Measurements from ENCODE around the gene NDST4.

The NDST4 gene

DNA sequence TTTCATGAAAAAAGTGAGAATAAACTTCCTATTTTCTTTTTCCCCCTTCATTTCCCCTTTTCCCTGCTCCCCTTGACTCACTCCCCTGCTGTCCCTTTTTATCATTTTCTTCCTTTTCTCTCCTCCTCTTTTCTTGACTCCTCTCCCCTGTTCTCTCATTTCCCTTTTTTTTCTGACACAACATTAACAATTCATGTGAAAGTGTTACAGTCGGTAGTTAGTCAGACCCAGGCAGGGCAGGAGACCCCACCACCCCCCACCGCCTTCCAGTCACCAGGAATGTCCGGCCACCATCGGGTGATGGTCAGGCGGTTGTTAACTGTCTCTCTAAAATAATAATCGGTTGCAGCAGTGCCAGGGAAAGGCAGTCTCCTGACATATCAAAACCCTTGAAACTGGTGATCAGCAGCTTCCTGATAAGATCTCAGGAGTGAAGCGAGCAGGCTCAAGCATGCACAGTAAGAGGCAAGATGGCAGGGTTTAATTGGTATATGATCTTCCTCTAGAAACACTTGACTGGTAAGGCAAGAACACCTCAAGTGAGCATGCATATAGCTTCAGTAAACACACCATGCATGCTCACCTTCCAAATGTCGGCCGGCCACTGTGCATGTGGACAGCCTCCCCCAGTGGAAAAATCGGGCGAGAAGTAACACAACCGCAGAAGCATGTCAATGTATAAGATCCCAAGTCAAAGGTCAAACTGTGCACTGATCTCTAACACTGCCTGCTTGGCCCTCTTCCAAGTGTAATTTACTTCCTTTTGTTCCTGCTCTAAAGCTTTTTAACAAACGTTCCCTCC, 191.4 kb downstream of the NDST4 start:
- H3K36me3 ChIP-seq (ENCODE audit: control insufficient read depth, insufficient read depth, low read length), result no peaks in the 10 kb centered on the region
- H3K4me3 ChIP-seq (replicated peaks; ENCODE audit: low read depth, low read length), result no peak overlapping the region
- no peak for TF ChIP-seq CTCF (IDR thresholded peaks at IDR 0.05; ENCODE audit: insufficient read depth, low read length, poor library complexity, severe bottlenecking)
- DNase-seq (ENCODE audit: extremely low read depth, insufficient read length), result no peak
- H3K27me3 ChIP-seq (replicated peaks; ENCODE audit: control insufficient read depth, insufficient read depth, low read length), result no peaks in the 10 kb centered on the region

- Histone ChIP-seq H3K4me3 (replicated peaks; ENCODE audit: low read depth, low read length) (no peak overlapping the region), H3K27me3 (replicated peaks; ENCODE audit: control insufficient read depth, insufficient read depth, low read length) (no peaks in the 10 kb centered on the region), H3K36me3 (ENCODE audit: control insufficient read depth, insufficient read depth, low read length) (no peaks in the 10 kb centered on the region)
- no peak for TF ChIP-seq CTCF (IDR thresholded peaks at IDR 0.05; ENCODE audit: insufficient read depth, low read length, poor library complexity, severe bottlenecking)
- no peak for DNase-seq (ENCODE audit: extremely low read depth, insufficient read length)
These were observed 192.2 kb downstream of the NDST4 start for GRCh38 chr4:114921191-114921590.

DNA sequence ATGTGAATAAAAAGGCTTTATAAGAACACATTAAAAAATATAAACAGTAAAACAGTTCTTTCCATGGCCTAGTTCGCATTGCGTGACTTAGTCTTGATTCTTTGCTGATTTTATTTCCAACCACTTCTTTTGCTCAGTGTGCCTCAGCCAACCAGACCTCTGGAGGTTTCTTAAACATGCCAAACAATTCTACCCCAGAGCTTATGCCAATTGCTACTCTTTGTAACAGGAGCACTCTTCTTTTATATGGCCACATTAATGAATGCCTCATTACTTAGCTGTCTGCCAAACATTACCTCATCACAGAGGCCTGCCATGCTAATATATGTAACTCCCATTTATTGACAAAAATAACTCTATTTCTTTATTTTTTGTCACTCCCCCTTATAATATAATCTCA, 202.3 kb downstream of the NDST4 start:
- DNase-seq (ENCODE audit: extremely low read depth, insufficient read length), result no peak
- no peaks in the 10 kb centered on the region for H3K36me3 ChIP-seq (ENCODE audit: control insufficient read depth, insufficient read depth, low read length)
- TF ChIP-seq CTCF (IDR thresholded peaks at IDR 0.05; ENCODE audit: insufficient read depth, low read length, poor library complexity, severe bottlenecking), result no peak
- H3K4me3 ChIP-seq (replicated peaks; ENCODE audit: low read depth, low read length), result no peak overlapping the region
- no peaks in the 10 kb centered on the region for H3K27me3 ChIP-seq (replicated peaks; ENCODE audit: control insufficient read depth, insufficient read depth, low read length)

DNA sequence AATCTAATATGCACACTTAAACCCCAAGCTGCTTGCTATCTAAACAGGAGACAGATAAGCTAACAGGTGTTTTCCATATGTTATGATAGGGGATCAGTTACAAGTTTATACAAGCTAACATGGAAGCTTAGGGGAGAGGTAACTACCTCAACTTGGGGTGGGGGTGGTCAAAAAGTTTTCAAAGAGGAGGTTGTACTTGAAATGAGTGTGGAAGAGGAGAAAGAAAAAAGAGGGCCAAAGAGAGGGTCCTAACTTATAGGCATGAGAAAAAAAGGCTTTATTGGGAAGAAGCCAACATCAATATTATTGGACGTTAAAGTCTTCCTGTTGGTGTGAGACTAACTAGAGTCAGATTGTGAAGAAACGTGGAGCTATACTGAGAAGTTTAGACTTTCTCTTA, 205.9 kb downstream of the NDST4 start:
- Histone ChIP-seq H3K4me3 (replicated peaks; ENCODE audit: low read depth, low read length) (no peak overlapping the region), H3K27me3 (replicated peaks; ENCODE audit: control insufficient read depth, insufficient read depth, low read length) (no peaks in the 10 kb centered on the region), H3K36me3 (ENCODE audit: control insufficient read depth, insufficient read depth, low read length) (no peaks in the 10 kb centered on the region)
- no peak for DNase-seq (ENCODE audit: extremely low read depth, insufficient read length)
- no peak for TF ChIP-seq CTCF (IDR thresholded peaks at IDR 0.05; ENCODE audit: insufficient read depth, low read length, poor library complexity, severe bottlenecking)

DNA sequence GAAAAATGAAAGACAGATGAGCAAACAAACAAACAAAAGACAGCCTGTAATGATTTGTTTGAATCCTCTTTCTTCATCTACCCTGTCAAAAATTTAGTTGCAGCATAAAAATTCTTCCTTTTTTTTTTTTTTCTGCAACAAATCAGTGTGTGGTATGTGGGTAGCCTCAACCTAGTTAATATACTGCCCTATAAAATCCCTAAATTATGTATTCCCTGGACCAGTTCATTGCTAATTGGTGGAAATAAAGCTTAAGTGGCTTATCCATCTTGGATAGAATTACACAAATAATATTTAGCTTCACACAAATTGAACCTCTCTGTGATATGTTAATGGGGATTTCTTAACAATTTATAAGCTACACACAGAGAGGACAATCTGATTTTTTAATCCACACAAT, 208.4 kb downstream of the NDST4 start:
- Histone ChIP-seq H3K36me3 (ENCODE audit: control insufficient read depth, insufficient read depth, low read length) (no peaks in the 10 kb centered on the region), H3K4me3 (replicated peaks; ENCODE audit: low read depth, low read length) (no peak overlapping the region), H3K27me3 (replicated peaks; ENCODE audit: control insufficient read depth, insufficient read depth, low read length) (no peaks in the 10 kb centered on the region)
- no peak for DNase-seq (ENCODE audit: extremely low read depth, insufficient read length)
- TF ChIP-seq CTCF (IDR thresholded peaks at IDR 0.05; ENCODE audit: insufficient read depth, low read length, poor library complexity, severe bottlenecking), result no peak

DNA sequence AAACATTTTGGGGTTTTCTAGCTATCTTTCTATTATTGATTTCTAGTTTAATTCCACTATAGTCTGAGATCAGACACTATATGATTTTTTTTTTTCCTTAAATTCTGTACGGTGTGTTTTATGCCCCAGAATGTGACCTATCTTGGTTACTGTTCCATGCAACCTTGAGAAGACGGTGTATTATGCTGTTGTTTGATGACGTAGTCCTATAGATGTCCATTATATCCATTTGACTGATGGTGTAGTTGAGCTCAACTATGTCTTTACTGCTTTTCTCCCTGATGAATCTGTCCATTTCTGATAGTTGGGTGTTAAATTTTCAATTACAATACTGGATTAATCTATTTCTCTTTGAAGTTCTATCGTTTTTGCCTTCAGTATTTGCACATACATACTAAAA, 212.5 kb downstream of the NDST4 start:
- Histone ChIP-seq H3K27me3 (replicated peaks; ENCODE audit: control insufficient read depth, insufficient read depth, low read length) (no peaks in the 10 kb centered on the region), H3K36me3 (ENCODE audit: control insufficient read depth, insufficient read depth, low read length) (no peaks in the 10 kb centered on the region), H3K4me3 (replicated peaks; ENCODE audit: low read depth, low read length) (no peak overlapping the region)
- TF ChIP-seq CTCF (IDR thresholded peaks at IDR 0.05; ENCODE audit: insufficient read depth, low read length, poor library complexity, severe bottlenecking), result no peak
- no peak for DNase-seq (ENCODE audit: extremely low read depth, insufficient read length)
